NCI-H2196 treated with DMSO at 0.1 percent for 48 hours (cell line): ENCODE data around the gene HPCAL1.

Source experiments
- DNase-seq: peaks from one replicate; lab custom pipeline; 2025; ENCODE audit not compliant: unreplicated experiment; lab: John Stamatoyannopoulos, UW

HPCAL1 gene

GRCh38 chr2:10475811-10476660, 173.3 kb downstream of the HPCAL1 start:
- DNase-seq: no peak

DNA sequence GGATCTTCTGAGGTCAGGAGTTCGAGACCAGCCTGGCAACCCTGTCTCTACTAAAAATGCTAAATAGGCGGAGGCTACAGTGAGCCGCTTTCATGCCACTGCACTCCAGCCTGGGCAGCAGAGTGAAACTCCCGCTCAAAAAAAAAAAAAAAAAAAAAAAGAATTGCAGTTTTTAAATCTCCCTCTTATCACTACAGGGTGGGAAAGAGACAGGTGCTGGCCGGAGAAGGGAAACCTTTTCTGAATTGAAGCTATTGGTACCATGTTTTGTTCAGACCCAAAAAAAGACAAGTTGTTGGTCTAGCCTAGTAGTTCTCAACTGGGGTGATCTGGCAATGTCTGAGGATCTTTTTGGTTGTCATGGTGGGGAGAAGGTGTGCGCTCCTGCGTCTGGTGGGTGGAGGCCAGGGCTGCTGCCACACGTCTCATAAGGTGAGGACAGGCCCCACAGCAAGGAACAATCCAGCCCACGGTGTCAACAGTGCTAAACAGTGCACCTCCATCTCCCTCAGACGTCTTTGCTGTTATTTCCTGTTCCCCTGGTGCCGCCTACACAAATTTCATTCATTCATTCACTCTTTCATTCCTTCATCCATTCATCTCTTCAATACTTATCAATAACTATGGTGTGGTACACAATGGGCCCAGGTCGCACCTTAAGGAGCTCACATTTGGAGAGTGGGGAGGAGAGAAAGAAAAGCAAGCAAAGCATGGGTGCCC, 174.2 kb downstream of the HPCAL1 start:
- no peak for DNase-seq
